Astrocyte of the spinal cord (primary cell): ENCODE results near the gene FLOT2.

Experiments
- DNase-seq: peaks from one replicate; pipeline ENCODE4 v3.0.0; 2011; ENCODE audit warnings: low read depth, low spot score
- H3K4me3 ChIP-seq: 2 replicates; pipeline ENCODE4 v1.5.1; 2011; ENCODE audit warnings: low read depth, mild to moderate bottlenecking, low read length, moderate library complexity
- in situ Hi-C: cut with HindIII; loops from 2 replicates; pipeline ENCODE4 v1.10.0; 2017; ENCODE audit warnings: low sequenced_read_pairs
- TF ChIP-seq, protein P1 (sequence below): IDR thresholded peaks from 2 replicates; pipeline ENCODE4 v1.5.1; 2012; ENCODE audit warnings: low read depth, mild to moderate bottlenecking, low read length, inconsistent platforms

The FLOT2 gene

GRCh38 chr17:28857905-28858800 is 39.4 kb downstream of the FLOT2 start:
- TF ChIP-seq, protein P1, sequence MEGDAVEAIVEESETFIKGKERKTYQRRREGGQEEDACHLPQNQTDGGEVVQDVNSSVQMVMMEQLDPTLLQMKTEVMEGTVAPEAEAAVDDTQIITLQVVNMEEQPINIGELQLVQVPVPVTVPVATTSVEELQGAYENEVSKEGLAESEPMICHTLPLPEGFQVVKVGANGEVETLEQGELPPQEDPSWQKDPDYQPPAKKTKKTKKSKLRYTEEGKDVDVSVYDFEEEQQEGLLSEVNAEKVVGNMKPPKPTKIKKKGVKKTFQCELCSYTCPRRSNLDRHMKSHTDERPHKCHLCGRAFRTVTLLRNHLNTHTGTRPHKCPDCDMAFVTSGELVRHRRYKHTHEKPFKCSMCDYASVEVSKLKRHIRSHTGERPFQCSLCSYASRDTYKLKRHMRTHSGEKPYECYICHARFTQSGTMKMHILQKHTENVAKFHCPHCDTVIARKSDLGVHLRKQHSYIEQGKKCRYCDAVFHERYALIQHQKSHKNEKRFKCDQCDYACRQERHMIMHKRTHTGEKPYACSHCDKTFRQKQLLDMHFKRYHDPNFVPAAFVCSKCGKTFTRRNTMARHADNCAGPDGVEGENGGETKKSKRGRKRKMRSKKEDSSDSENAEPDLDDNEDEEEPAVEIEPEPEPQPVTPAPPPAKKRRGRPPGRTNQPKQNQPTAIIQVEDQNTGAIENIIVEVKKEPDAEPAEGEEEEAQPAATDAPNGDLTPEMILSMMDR = no peak
- in situ Hi-C loops = no loop called here
- H3K4me3 ChIP-seq = no peak overlapping the region
- DNase-seq = no peak

GRCh38 chr17:28856028-28856574 is 41.4 kb downstream of the FLOT2 start:
- no peak for DNase-seq
- TF ChIP-seq, protein P1 = no peak
- H3K4me3 ChIP-seq = no peak overlapping the region
- in situ Hi-C loops = no loop called here

GRCh38 chr17:28855336-28855679 is 42.2 kb downstream of the FLOT2 start:
- DNase-seq = no peak
- TF ChIP-seq, protein P1 = no peak
- in situ Hi-C loops = no loop called here
- peak overlapping the region; percentile 96 for H3K4me3 ChIP-seq

- TF ChIP-seq, protein P1 = no peak
- H3K4me3 ChIP-seq = peak within 1 kb of the TSS; percentile 96
- DNase-seq = peak; percentile 87
- in situ Hi-C loops = no loop called here
Observed at GRCh38 chr17:28854457-28855335, 42.8 kb downstream of the FLOT2 start, which contains the start of gene ERAL1. Gene ERAL1 (plus strand): TSS chr17:28855016. CDS start chr17:28855035, 19 bp downstream.

- TF ChIP-seq, protein P1 = no peak
- H3K4me3 ChIP-seq = no peak overlapping the region
- in situ Hi-C loops = no loop called here
- no peak for DNase-seq
Observed at GRCh38 chr17:28853295-28853694, 44.2 kb downstream of the FLOT2 start.

GRCh38 chr17:28849281-28849680 is 48.3 kb downstream of the FLOT2 start:
- no peak for DNase-seq
- TF ChIP-seq, protein P1 = no peak
- in situ Hi-C loops = no loop called here
- no peak overlapping the region for H3K4me3 ChIP-seq
